GM19351 (cell line): Measurements from ENCODE around the gene MYO1H.

Source experiments
- ATAC-seq: cut with Tn5 transposase; IDR thresholded peaks from one replicate; pipeline ENCODE4 v1.9.1; 2021; ENCODE audit warnings: mild to moderate bottlenecking, moderate library complexity; ENCODE audit not compliant: unreplicated experiment

MYO1H gene

GRCh38 chr12:109489016-109489954, 141.6 kb downstream of the MYO1H start:
- no peak for ATAC-seq

DNA sequence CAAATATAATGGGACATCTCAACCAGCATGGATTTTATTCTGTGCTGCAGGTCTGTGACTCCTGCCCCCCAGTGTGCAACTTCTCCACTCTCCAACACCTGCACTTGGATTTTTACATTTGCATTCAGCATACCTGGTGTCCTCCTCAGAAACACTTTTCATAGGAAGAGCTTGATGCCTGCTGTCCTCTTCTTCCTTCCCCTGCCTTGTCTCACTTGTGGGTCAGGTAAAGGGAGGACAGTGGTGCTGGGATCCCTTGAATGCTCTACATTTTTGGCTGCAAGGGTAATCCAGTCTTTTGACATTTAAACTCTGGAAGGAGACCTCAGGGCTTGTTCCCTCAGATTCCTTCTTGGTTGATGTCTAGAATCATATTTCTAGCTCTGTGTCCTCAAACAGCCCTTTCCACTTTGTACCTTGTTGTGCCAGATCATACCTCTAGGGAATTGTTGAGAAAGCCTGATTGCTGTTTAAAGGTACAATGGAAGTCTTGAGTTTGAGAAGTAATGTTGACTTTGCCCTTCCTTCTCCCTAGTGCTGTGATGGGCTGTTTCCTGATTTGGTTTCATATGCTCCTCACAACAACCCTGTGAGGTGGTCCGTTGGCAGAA, 142.4 kb downstream of the MYO1H start:
- no peak for ATAC-seq

- no peak for ATAC-seq
Observed at GRCh38 chr12:109491671-109492070, 144.0 kb downstream of the MYO1H start.

DNA sequence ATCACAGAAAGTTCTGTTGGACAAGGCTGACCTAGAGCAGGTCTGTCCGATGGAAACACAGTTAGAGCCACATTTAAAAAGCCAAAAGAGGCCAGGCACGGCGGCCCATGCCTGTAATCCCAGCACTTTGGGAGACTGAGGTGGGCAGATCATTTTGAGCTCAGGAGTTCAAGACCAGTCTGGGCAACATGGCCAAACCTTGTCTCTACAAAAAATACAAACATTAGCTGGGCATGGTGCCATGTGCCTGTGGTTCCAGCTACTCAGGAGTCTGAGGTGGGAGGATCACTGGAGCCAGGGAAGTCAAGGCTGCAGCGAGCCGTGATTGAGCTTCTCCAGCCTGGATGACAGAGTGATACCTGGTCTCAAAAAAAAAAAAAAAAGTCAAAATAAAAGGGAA, 144.7 kb downstream of the MYO1H start:
- no peak for ATAC-seq

DNA sequence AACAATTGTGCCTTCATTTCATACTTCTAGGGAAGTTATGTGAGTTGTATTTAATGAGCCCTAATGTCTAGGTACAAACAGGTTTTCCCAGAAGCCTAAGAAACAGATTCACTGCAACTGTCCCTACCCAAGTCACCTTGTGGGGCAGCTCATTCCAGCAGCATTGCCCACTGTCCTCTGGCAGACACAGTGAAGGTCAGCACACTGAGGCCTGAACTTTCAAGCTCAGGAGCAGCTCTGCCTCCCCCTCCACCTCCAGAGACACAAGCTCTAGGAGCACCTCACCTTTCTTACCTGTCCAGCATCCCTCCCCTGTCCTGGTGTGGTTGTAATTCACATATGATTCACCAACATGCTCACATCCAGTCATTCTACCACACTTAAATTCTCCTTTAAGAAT, 145.4 kb downstream of the MYO1H start:
- ATAC-seq, result no peak

DNA sequence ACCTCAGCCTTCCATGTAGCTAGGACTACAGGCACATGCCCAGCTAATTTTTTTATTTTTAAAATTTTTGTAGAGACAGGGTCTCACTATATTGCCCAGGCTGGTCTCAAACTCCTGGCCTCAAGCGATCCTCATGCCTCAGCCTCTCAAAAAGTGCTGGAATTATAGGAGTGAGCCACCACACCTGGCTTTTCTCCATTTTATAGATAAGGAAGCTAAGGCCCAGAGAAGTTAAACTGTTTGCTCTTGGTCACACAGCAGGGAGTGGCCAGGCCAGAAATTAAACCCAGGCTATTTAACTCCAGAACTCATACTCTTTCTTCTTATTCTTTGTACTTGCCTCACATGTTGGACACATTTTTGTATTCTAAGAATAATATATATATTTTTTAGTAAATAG, 146.2 kb downstream of the MYO1H start:
- no peak for ATAC-seq

DNA sequence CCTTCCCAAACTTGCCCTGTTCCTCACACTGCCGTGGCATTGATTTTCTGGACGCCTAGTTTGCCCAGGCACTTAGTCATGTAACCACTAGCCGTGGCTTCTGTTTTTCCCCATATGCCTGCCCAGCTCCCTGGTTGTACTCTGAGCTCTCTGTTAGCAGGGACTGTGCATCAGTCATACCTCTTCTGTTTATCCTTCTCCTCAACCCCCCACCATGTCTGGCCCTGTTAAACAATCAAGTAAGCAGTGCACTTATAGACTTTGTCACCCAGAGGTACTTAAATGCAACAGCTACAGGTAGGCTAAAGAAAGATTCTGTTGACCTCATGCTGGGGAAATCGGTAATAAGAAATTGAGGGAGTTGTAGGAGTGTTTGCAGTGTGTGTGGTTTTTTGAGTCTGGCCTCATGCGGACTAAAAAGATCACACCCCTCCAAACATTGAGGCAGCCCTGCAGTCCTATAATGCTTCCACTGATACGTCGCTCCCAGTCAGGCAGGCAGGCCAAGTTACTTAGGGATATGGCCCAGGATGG, 146.7 kb downstream of the MYO1H start:
- no peak for ATAC-seq

DNA sequence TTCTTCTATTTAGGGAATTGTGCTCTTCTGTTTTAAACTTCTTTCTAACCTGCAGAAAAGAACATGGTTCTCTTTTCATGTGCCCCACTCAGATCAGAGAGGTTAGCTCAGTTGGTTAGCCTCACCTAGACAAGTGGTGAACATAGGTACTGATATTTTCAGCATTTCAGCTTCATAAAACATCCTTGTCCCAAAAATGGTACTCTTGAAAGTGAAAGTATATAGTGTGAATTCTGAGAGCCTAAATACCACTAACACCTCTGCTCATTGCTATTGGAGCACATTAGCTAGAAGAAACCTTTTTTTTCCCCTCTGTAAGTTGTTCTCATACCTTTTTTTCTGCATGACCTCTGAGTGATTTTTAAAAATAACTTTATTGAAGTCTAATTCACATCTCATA, 147.3 kb downstream of the MYO1H start:
- ATAC-seq, result no peak

DNA sequence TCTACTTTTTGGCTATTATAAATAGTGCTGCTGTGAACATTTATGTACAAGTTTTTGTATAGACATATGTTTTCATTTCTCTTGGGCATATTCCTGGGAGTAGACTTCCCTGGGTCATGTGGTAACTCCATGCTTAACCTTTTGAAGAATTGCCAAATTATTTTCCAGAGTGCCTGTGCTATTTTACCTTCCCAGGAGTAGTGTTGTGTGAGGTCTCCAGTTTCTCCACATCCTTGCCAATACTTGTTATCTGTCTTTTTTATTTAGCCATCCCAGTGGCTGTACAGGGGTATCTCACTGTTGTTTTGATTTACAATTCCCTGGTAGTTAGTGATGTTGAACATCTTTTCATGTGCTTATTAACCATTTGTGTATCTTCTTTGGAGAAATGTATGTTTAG, 148.6 kb downstream of the MYO1H start:
- ATAC-seq, result no peak

- ATAC-seq, result no peak
Observed at GRCh38 chr12:109497675-109498074, 150.0 kb downstream of the MYO1H start.
